H1 (cell line): Measurements from ENCODE around the gene CCDC33. TPM values are rescaled to one million over a fixed set of nuclear protein-coding genes. Genes with fewer than 3 reads are reported as not detected.

Source experiments
- CTCF ChIA-PET: fragments of 300-600 bp; sonication (Branson Sonifier 250); formaldehyde crosslinking; loops from one replicate; lab custom pipeline; 2021; ENCODE audit not compliant: partially characterized antibody; lab: Charles Lee
- POLR2A ChIA-PET: fragments of 300-600 bp; sonication (Branson Sonifier 250); formaldehyde crosslinking; loops from one replicate; lab custom pipeline; 2021; ENCODE audit warnings: inconsistent platforms; ENCODE audit not compliant: partially characterized antibody; lab: Charles Lee
- DNase-seq, 2 experiments: peaks; one replicate each; pipeline versions ENCODE4 v3.0.0 to v3.0.0-alpha.2; 2010 to 2022; ENCODE audit warnings: low spot score in 2 of 2, low read depth in 1 of 2, mixed read lengths in 1 of 2
- FAIRE-seq: peaks from 2 replicates; lab custom pipeline; 2011; peaks lifted over from hg19 to GRCh38; lab: Jason Lieb, UNC
- H2AFZ ChIP-seq: 2 replicates; pipeline ENCODE4 v1.8.1; 2012; ENCODE audit warnings: low read length, inconsistent platforms
- H2AK5ac ChIP-seq: 2 replicates; pipeline ENCODE4 v1.6.1; 2013; ENCODE audit warnings: low read depth, low read length
- H2BK120ac ChIP-seq: replicated peaks from 2 replicates; pipeline ENCODE3; 2013; ENCODE audit warnings: low read depth, low read length, inconsistent platforms
- H2BK12ac ChIP-seq: 2 replicates; pipeline ENCODE4 v1.6.1; 2013; ENCODE audit warnings: low read depth, low read length
- H2BK15ac ChIP-seq: 2 replicates; pipeline ENCODE4 v1.6.1; 2013; ENCODE audit warnings: low read length
- H2BK20ac ChIP-seq: 2 replicates; pipeline ENCODE4 v1.6.1; 2013; ENCODE audit warnings: low read length
- H2BK5ac ChIP-seq: 2 replicates; pipeline ENCODE4 v1.6.1; 2013; ENCODE audit warnings: low read depth, low read length
- H3K14ac ChIP-seq: 2 replicates; pipeline ENCODE4 v1.6.1; 2013; ENCODE audit warnings: inconsistent platforms; ENCODE audit not compliant: insufficient read length
- H3K18ac ChIP-seq: 2 replicates; pipeline ENCODE4 v1.6.1; 2013; ENCODE audit warnings: low read length; ENCODE audit errors: extremely low read depth
- H3K23ac ChIP-seq: 2 replicates; pipeline ENCODE4 v1.6.1; 2013; ENCODE audit warnings: inconsistent platforms; ENCODE audit not compliant: insufficient read length
- H3K23me2 ChIP-seq: 2 replicates; pipeline ENCODE4 v1.6.1; 2013; ENCODE audit warnings: low read depth, low read length
- H3K27ac ChIP-seq: 2 replicates; pipeline ENCODE4 v1.6.1; 2011; ENCODE audit warnings: low read depth, low read length, inconsistent platforms
- H3K27me3 ChIP-seq, 4 experiments: replicated peaks in 1 of 4; 1 replicate in 1 of 4; 2 replicates in 3 of 4; pipeline versions ENCODE4 v1.6.1 to v1.8.1; 2011 to 2013; ENCODE audit warnings: low read length in 3 of 4, mild to moderate bottlenecking in 3 of 4, inconsistent platforms in 2 of 4, mixed read lengths in 2 of 4, moderate library complexity in 1 of 4; ENCODE audit not compliant: control insufficient read depth in 3 of 4, insufficient read depth in 3 of 4; ENCODE audit errors: extremely low read depth in 1 of 4
- H3K36me3 ChIP-seq, 4 experiments: 2 replicates each; pipeline versions ENCODE4 v1.6.1 to v1.8.1; 2011 to 2013; ENCODE audit warnings: mild to moderate bottlenecking in 4 of 4, low read length in 3 of 4, moderate library complexity in 2 of 4, control low read depth in 1 of 4, inconsistent platforms in 1 of 4; ENCODE audit not compliant: insufficient read depth in 4 of 4, control insufficient read depth in 2 of 4
- H3K4ac ChIP-seq: replicated peaks from 2 replicates; pipeline ENCODE3; 2013; ENCODE audit warnings: low read length, low read depth, mixed read lengths, inconsistent platforms; ENCODE audit not compliant: insufficient read length
- H3K4me1 ChIP-seq, 4 experiments: replicated peaks in 1 of 4; 1 replicate in 1 of 4; 2 replicates in 3 of 4; pipeline versions ENCODE4 v1.6.1 to v1.8.1; 2011 to 2013; ENCODE audit warnings: low read length in 3 of 4, inconsistent platforms in 2 of 4, mixed read lengths in 1 of 4; ENCODE audit not compliant: insufficient read depth in 4 of 4, control insufficient read depth in 3 of 4
- H3K4me2 ChIP-seq, 2 experiments: 2 replicates each; pipeline versions ENCODE4 v1.6.1 to v1.8.1; 2011 to 2013; ENCODE audit warnings: low read depth in 2 of 2, low read length in 2 of 2, control low read depth in 1 of 2, inconsistent platforms in 1 of 2, mild to moderate bottlenecking in 1 of 2; ENCODE audit not compliant: insufficient read depth in 1 of 2
- H3K4me3 ChIP-seq, 4 experiments: fragments of 200-600, 300-600 bp in 1 of 4; sonication (generic), shearing (Covaris generic), sonication (Bioruptor Twin) in 1 of 4; 2 replicates each; pipeline versions ENCODE4 v1.5.1 to v1.8.1; 2011 to 2016; ENCODE audit warnings: low read length in 4 of 4, low read depth in 3 of 4, control low read depth in 2 of 4, inconsistent platforms in 2 of 4, mild to moderate bottlenecking in 2 of 4, mixed read lengths in 1 of 4, moderate library complexity in 1 of 4; ENCODE audit not compliant: insufficient read depth in 2 of 4; ENCODE audit errors: extremely low read depth in 1 of 4
- H3K56ac ChIP-seq: replicated peaks from 2 replicates; pipeline ENCODE3; 2013; ENCODE audit warnings: low read depth, mild to moderate bottlenecking, mixed read lengths, low read length, inconsistent platforms; ENCODE audit not compliant: insufficient read length
- H3K79me1 ChIP-seq: 2 replicates; pipeline ENCODE4 v1.6.1; 2013; ENCODE audit warnings: low read depth, low read length, control low read depth
- H3K79me2 ChIP-seq, 2 experiments: 2 replicates each; pipeline versions ENCODE4 v1.6.1 to v1.8.1; 2012 to 2013; ENCODE audit warnings: low read length in 2 of 2, mild to moderate bottlenecking in 2 of 2, inconsistent platforms in 1 of 2; ENCODE audit not compliant: insufficient read depth in 2 of 2, control insufficient read depth in 1 of 2
- H3K9ac ChIP-seq, 4 experiments: replicated peaks in 1 of 4; 1 replicate in 1 of 4; 2 replicates in 3 of 4; pipeline versions ENCODE4 v1.6.1 to v1.8.1; 2011 to 2013; ENCODE audit warnings: low read depth in 3 of 4, low read length in 3 of 4, control low read depth in 2 of 4, mild to moderate bottlenecking in 2 of 4, moderate library complexity in 2 of 4, inconsistent platforms in 1 of 4; ENCODE audit errors: extremely low read depth in 1 of 4
- H3K9me3 ChIP-seq, 2 experiments: 2 replicates each; pipeline versions ENCODE4 v1.6.1 to v1.8.1; 2012 to 2013; ENCODE audit warnings: mild to moderate bottlenecking in 2 of 2, moderate library complexity in 2 of 2, control low read depth in 1 of 2, inconsistent platforms in 1 of 2, low read depth in 1 of 2, low read length in 1 of 2, mixed read lengths in 1 of 2; ENCODE audit not compliant: insufficient read depth in 2 of 2
- H4K20me1 ChIP-seq, 2 experiments: replicated peaks in 1 of 2; 2 replicates each; pipeline versions ENCODE3 to v1.8.1; 2011 to 2013; ENCODE audit warnings: inconsistent platforms in 2 of 2, low read length in 2 of 2, mild to moderate bottlenecking in 1 of 2; ENCODE audit not compliant: insufficient read depth in 2 of 2, control insufficient read depth in 1 of 2
- H4K5ac ChIP-seq: 2 replicates; pipeline ENCODE4 v1.6.1; 2013; ENCODE audit warnings: low read length, low read depth, mixed read lengths, inconsistent platforms; ENCODE audit not compliant: insufficient read length
- H4K8ac ChIP-seq: 2 replicates; pipeline ENCODE4 v1.8.0; 2013; ENCODE audit warnings: mild to moderate bottlenecking, moderate library complexity, low read length, inconsistent platforms; ENCODE audit not compliant: insufficient read depth; ENCODE audit errors: extremely low read depth
- H4K91ac ChIP-seq: replicated peaks from 2 replicates; pipeline ENCODE3; 2013; ENCODE audit warnings: low read length, mixed read lengths, inconsistent platforms; ENCODE audit not compliant: insufficient read length
- CHD2 ChIP-seq: IDR thresholded peaks from 2 replicates; pipeline ENCODE4 v1.6.1; 2012; ENCODE audit warnings: low read length, improper control_type of control experiment
- CTCF ChIP-seq, 3 experiments: IDR thresholded peaks; 1 replicate in 2 of 3; 2 replicates in 1 of 3; pipeline versions ENCODE4 v1.5.1 to v1.6.1; 2011; ENCODE audit warnings: low read length in 3 of 3, mild to moderate bottlenecking in 3 of 3, inconsistent platforms in 2 of 3, low read depth in 1 of 3, moderate library complexity in 1 of 3; ENCODE audit not compliant: insufficient read depth in 1 of 3; ENCODE audit errors: control extremely low read depth in 1 of 3
- EZH2 ChIP-seq: fragments of 200-600 bp; sonication (generic); IDR thresholded peaks from 2 replicates; pipeline ENCODE4 v1.7.1; 2012; ENCODE audit warnings: low read depth, mild to moderate bottlenecking, moderate library complexity, low read length, inconsistent platforms; ENCODE audit not compliant: severe bottlenecking
- RAD21 ChIP-seq, 2 experiments: IDR thresholded peaks in 1 of 2; conservative IDR thresholded peaks in 1 of 2; 2 replicates each; pipeline ENCODE4 v1.6.1; 2011; ENCODE audit warnings: low read depth in 2 of 2, low read length in 2 of 2, improper control_type of control experiment in 1 of 2, inconsistent platforms in 1 of 2, mild to moderate bottlenecking in 1 of 2, moderate library complexity in 1 of 2
- SP4 ChIP-seq: IDR thresholded peaks from 2 replicates; pipeline ENCODE4 v1.6.1; 2012; ENCODE audit warnings: low read length, inconsistent platforms
- WGBS, 2 experiments: shearing (Covaris generic) in 1 of 2; methylation state at CpG; one replicate each; pipeline versions ENCODE4 v1.1.6 to v1.1.7; 2013 to 2015; ENCODE audit warnings: low lambda C conversion rate in 2 of 2, mixed read lengths in 2 of 2, inconsistent platforms in 1 of 2, low coverage in 1 of 2, missing lambda C conversion rate in 1 of 2; ENCODE audit not compliant: insufficient replicate concordance in 2 of 2, insufficient coverage in 1 of 2, insufficient read length in 1 of 2; ENCODE audit errors: extremely low coverage in 1 of 2, missing lambda C conversion rate in 1 of 2; 5-methylcytosine and 5-hydroxymethylcytosine counted together
- polyA plus RNA-seq, 7 experiments: library from polyadenylated mRNA; depleted of rRNA in 3 of 7; stranded (reverse) in 5 of 7; unstranded in 2 of 7; fragments of >200 nt in 5 of 7; fragments of 200-250 nt in 2 of 7; gene quantifications; 1 replicate in 5 of 7; 2 replicates in 1 of 7; 4 replicates in 1 of 7; pipeline versions ENCODE4 v1.2.1 to v1.2.3, GENCODE V29; 2011 to 2013; ENCODE audit warnings: missing spikeins in 2 of 7, mixed read lengths in 2 of 7
- total RNA-seq: library from RNA; stranded (reverse); fragmentation: NEBNext Ultra II Directional; extraction: Animal tissue kit (Norgen Biotek cat#: 25700); gene quantifications from 2 replicates; pipeline ENCODE4 v1.2.1, GENCODE V29; 2021

The CCDC33 gene
- total and polyA plus RNA-seq, 2 of the 8 experiments (the other 6 are each of a cell fraction or from before 2014, with no cell fraction given) = 2.0 to 2.7 TPM

GRCh38 chr15:74302821-74303359, 66.8 kb downstream of the CCDC33 start:
- FAIRE-seq (no peak), DNase-seq (peak; percentile 47 to 87)
- Histone ChIP-seq H3K9ac (no peak overlapping the region), H3K79me2 (no peaks in the 10 kb centered on the region), H3K27ac (no peak overlapping the region), H3K4me2 (0 out of 4 replicates have a peak overlapping the region, but pooled peaks of 1 of the 2 experiments have one; percentile 9), H2BK15ac (peak overlapping the region; percentile 100), H3K23me2 (no peaks in the 10 kb centered on the region; the same call in 1 of the 2 replicates), H3K14ac (no peak overlapping the region), H2BK20ac (peak overlapping the region; percentile 84; the same call in 1 of the 2 replicates), H3K56ac (no peak overlapping the region), H4K8ac (no peak overlapping the region; the same call in 1 of the 2 replicates), H4K5ac (no peak overlapping the region), H3K36me3 (no peaks in the 10 kb centered on the region), H4K91ac (peak overlapping the region; percentile 12), H3K9me3 (no peaks in the 10 kb centered on the region), H3K4ac (no peak overlapping the region), H3K27me3 (peaks cover 2 to 31% (median 25%) of the 10 kb centered on the region in 4 experiments; a peak in 6 of 7 replicates), H4K20me1 (no peaks in the 10 kb centered on the region), H3K18ac (peak overlapping the region; percentile 26), H3K79me1 (no peaks in the 10 kb centered on the region), H2AK5ac (no peak overlapping the region), H2BK5ac (peak overlapping the region; percentile 84; the same call in 1 of the 2 replicates), H2BK120ac (no peak overlapping the region), H3K4me3 (no peak overlapping the region), H3K4me1 (peaks cover 11 to 49% (median 29%) of the 10 kb centered on the region in 4 experiments), H2BK12ac (peak overlapping the region; percentile 96; the same call in 1 of the 2 replicates), H2AFZ (no peak overlapping the region), H3K23ac (no peak overlapping the region)
- CTCF ChIA-PET = interaction anchor here (0.7 to 8.1 kb wide), 26 partner anchors 11 to 330 kb away, joined by 3 to 117 read pairs (median 4); partner anchors contain the start of genes CCDC33, ISLR2 and STRA6
- POLR2A ChIA-PET = interaction anchor here (0.9 to 1.5 kb wide), 4 partner anchors 13 to 174 kb away, joined by 3 to 5 read pairs (median 3); partner anchors contain the start of gene STRA6
- TF ChIP-seq RAD21 (IDR thresholded peaks at IDR 0.05 in 1 of 2, conservative IDR thresholded peaks at IDR 0.05 in 1 of 2; ENCODE audit: low read depth in 2 of 2, low read length in 2 of 2) (peak; percentile 80 to 89), CTCF (IDR thresholded peaks at IDR 0.05; ENCODE audit: control extremely low read depth in 1 of 3, insufficient read depth in 1 of 3, low read depth in 1 of 3, low read length in 3 of 3) (peak; percentile 81 to 92 (median 85)), SP4 (no peak), CHD2 (no peak), EZH2 (peak; percentile 7)
- WGBS, 2 experiments = 34% methylated on average over 7 of the region's 7 CpGs; no CpG with 5 or more reads in 1 of the 2 experiments
